HG03354 (cell line): ENCODE data around the gene NAA20.

Experiments
- ATAC-seq: cut with Tn5 transposase; IDR thresholded peaks from one replicate; pipeline ENCODE4 v1.9.1; 2021; ENCODE audit warnings: mild to moderate bottlenecking; ENCODE audit not compliant: unreplicated experiment, poor library complexity, severe bottlenecking

Gene NAA20

DNA sequence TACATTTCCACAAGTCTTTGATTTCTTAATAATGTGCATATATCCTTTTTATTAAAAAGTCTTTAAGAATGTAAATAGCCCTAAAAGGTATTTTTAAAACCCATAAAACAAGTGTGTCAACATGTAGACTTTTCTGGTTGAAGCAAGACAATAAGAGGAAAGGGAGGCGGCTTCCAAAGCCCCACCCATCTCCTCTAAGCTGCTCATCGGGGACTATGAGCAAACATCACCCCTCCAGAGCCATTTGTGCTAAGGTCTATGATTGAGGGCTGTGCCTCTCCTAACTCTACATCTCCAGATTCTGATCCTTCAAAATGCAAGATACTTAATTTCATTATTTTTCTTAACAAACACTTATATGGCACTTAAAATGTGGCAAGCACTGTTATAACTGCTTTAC lies 2.5 kb upstream of the NAA20 start:
- ATAC-seq, result no peak

DNA sequence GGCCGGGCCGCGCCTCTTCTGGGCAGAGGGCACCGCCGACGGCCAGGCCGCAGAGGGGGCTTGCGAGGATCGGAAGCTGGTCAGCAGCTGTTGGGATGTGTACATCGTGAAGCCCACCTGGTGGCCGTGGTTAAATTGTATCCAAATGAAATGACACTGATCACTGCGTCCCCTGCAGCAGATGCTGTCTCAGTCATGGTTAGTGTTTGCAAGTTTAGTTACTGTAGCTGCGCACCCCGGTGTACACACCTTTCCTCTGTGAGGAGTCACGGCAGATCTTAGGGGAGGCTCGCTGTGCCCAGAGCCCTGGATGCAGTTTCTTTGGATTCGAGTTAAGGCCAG lies 653 bp downstream of the NAA20 start:
- peak; percentile 10 for ATAC-seq

GRCh38 chr20:20018366-20018765 lies 1.2 kb downstream of the NAA20 start:
- ATAC-seq, result no peak

DNA sequence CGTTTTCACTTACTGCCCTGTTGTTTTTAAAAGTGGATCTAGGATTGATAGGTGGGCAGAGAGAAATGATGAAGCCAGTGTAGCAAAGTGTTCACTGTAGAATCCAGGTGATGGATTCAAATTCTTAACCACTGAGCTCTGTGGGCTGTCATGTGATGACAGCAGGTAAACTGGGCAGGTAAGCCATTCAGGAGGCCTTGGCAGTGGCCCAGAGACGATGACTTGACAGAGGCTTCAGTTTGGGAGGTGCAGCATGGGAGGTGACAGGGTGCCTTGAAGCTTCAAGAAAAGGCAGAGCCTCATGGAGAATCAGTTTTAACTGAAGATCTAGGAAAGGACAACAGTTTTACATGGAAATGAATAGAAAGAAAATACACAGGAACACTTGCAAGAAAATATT lies 2.0 kb downstream of the NAA20 start:
- ATAC-seq, result no peak

DNA sequence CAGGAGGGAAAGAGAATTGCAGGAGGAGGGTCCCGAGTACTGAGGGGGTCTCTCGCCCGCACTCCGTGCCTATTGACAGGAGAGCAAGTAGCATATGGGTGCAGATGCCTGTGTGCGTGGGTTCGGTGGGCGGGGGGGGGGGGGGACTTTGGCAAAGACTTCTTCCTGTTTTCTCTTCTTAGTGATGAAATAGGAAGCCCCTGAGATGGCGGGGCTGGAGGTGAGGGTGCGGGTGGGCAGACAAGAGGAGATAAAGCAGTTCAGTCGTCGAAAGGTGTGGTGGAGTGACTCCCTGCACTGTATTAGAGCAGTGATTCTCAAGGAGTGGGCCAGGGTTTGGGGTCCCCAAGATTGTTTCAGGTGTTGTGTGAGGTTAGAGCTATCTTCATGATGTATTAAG lies 3.7 kb downstream of the NAA20 start:
- ATAC-seq, result no peak

DNA sequence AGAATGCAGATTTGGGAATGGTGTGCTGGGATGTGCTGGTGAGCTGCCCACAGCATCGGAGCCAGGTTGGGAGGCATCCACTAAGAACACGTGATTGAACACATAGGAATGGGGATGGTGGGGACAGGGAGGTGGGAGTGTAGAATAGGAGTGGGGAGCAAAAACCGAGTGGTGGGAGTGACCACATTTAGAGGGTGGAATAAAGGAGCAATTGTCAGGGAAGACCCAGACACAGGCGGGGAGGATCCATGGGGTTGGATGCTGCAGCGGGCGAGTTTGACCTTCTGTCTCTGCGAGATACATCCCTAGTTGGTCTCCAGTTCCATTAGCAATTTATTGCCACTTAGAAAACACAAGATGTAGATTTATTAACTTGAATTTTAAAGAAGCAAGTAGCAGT lies 4.7 kb downstream of the NAA20 start:
- ATAC-seq, result no peak

GRCh38 chr20:20022498-20022897 lies 5.3 kb downstream of the NAA20 start:
- peak; percentile 69 for ATAC-seq

DNA sequence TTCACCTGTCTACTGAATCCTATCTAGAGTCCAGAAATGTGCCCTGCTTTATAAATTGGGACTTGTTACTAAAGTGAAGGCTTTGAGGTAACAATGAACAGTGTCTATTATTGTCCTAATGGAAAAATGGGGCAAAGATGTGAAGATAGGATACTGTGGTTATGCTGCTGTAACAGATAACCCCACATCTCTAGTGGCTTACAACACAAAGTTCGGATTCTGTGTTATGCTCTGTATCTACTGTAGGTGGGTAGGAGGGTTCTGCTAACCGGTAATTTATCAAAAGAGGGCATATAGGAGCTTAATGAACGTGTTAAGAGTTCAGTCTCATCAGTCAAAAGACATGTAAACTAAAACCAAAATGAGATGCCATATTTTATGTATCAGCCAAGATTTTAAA lies 6.2 kb downstream of the NAA20 start:
- no peak for ATAC-seq

DNA sequence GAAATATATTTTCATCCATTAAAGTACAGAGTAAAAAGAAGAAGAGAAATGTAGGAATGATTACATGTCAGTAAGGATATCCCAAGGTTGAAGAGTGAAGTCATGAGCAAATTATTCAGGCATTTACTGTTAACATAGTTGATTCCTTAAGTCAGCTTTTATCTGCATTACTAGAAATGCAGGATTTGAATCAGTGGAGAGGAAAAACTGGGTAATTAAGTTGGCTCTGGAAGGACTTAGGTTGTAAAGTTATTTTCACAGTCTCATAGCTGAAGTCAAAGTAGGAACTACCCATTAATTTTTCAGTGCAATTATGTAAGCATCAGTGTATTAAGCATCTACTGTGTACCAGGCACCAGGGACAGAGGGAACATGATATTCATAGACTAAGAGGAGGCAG lies 7.8 kb downstream of the NAA20 start:
- no peak for ATAC-seq

GRCh38 chr20:20027284-20027683 lies 10.1 kb downstream of the NAA20 start:
- no peak for ATAC-seq

DNA sequence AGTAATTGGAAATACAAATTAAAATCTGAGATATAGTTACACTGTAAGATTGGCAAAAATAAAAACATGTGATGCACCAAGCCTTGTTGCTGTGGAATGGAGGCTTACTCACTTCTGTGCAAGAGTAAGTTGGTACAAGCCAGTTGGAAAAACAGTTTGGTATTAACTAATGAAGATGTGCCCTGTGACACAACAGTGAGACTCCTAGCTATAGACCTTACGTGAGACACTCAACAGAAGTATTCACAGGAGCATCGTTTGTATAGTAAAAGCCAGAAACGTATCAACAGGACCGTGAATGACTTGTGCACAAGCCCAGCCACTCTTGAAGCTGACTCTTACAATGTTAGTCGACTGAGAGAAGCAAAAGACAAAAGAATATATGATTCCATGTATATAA lies 14.6 kb downstream of the NAA20 start:
- ATAC-seq, result no peak

DNA sequence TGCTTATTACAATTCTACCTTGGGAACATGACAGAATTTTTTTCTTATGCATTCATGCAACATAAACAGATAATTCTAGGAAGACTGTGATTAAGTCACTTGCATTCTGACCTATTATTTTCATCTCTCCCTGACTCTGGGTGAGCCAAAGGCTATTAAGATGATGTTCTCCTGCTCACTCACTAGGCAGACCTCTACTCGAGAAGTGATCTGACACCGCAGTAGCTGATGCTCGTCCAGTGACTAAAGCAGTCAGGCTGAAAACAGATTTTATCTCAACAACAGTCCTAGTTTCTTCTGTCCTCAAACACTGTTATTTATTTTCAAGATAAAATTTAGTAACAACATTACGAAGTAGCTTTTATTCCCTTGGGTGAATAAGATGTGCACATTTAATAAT lies 17.3 kb downstream of the NAA20 start:
- no peak for ATAC-seq

DNA sequence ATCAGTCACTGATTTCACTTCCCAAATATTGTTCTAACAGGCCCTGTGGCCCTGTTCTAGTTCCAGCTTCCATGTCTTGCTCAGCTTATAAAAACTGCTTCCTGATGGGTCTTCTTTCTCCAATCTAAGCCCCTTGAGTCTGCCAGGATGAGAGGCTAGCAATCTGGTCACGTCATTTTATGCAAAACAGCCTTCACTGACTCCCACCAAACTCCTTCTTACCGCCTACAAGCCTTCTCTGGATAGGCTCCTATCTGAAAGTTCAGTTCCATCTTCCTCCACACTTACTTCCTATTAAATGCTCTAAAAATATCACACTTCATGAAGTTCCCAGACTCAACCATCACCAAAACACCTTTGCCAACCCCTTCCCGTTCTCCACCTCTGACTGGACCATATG lies 19.6 kb downstream of the NAA20 start:
- no peak for ATAC-seq

DNA sequence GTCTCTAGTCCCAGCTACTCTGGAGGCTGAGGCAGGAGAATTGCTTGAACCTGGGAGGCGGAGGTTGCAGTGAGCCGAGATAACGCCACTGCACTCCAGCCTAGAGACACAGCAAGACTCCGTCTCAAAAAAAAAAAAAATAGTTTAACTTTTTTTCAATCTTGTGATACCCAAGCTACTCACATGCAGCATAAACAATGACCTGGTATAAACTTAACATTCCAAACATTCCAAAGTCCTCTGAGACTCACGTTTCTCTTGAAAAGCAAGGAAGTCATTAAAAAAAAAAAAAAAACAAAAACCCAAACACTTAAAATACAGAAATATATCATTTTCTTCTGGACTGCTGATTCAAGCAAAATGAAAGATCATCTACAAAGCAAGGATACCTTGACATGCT lies 20.8 kb downstream of the NAA20 start:
- ATAC-seq, result no peak

- no peak for ATAC-seq
Observed at GRCh38 chr20:20038586-20038985, 21.4 kb downstream of the NAA20 start.

DNA sequence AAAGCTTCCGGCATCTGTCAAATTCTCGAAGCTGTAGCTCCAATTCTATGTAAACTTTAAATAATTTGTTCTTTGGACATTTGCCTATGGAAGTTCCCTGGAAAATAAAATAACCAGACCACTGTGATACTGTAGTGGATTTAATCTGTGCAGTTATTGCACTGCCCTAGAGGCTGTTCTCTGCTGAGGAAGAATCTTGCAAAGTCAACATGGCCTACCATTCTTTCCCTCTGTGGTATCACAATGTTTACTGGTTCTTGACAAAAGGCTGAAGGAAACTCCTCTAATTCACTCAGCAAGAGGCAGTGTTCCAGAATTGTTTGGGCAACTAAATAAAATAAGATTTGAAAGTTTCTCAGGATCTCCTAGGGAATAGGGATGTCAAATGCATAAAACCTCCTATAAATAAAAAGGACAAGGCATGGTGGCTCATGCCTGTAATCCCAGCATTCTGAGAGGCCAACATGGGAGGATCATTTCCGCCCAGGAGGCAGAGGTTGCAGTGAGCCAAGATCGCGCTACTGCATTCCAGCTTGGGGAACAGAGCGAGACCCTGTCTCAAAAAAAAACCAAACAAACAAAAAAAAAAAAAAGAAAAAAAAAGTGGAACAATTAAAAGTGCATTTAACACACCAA lies 22.7 kb downstream of the NAA20 start:
- no peak for ATAC-seq

GRCh38 chr20:20051767-20052073 lies 34.6 kb downstream of the NAA20 start:
- ATAC-seq, result peak; percentile 0

GRCh38 chr20:20052074-20052970 lies 35.2 kb downstream of the NAA20 start, which contains the start of the genes CFAP61 and CRNKL1:
Gene CFAP61, plus strand, starts transcription at chr20:20052532. Its CDS starts 4,122 bp downstream, at chr20:20056654.
Gene CRNKL1, minus strand, starts transcription at chr20:20052466. Its CDS starts 124 bp downstream, at chr20:20052342.
- ATAC-seq, result peak; percentile 93

- no peak for ATAC-seq
Observed at GRCh38 chr20:20060234-20060998, 43.3 kb downstream of the NAA20 start.

GRCh38 chr20:20063941-20064702 lies 47.0 kb downstream of the NAA20 start:
- no peak for ATAC-seq
